Fibroblast of skin of abdomen (primary cell): Measurements from ENCODE around the gene POMGNT1.
A peak's percentile ranks its signal among the peaks of the same experiment; 100 is the strongest.

Source experiments
- DNase-seq: peaks from one replicate; pipeline ENCODE4 v3.0.0-alpha.2; 2013

The POMGNT1 gene

DNA sequence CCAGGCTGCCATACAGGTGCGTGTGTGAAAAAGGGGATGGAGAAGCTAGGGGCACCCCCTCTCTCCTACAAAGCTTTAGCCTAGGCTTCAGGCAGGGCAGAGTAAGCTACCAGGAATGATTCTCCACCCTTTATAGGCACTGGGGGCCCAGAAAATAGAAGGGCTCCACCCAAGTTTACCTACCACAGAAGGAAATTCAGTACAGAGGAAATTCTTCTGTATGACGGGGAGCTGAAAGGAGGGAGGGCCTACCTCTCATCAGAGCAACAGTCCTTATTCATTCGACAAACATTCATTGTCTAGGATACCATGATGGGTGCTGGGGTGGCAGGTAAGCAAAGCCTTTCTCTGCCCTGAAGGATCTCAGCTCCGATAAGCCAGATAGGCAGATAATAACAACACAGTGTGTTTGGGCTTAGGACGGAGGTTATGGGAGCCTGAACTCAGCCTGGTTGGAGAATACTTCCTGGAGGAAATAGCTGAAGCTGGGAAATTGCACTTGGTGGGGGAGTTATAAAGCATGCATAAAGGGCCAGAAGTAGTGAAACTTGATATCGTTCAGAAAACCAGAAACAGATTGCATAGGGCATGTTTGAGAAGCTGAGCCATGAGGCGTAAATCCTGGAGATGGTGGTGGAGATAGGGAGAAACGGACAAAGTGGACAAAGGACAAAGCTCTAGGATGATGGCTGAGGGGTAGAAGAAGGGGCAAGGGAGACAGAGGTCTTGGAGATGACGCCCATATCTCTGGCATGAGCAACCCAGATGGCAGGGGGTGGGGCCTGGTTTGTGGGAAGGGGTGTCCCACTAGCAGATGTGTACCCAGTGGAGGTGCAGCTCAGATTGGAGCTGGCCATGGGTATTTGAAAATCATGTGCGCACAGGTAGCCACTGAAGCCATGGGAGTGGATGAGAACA lies 16.6 kb downstream of the POMGNT1 start:
- peak; percentile 66 for DNase-seq

GRCh38 chr1:46180082-46180616 lies 18.1 kb downstream of the POMGNT1 start:
- DNase-seq: no peak

GRCh38 chr1:46179138-46180081 lies 18.8 kb downstream of the POMGNT1 start:
- peak; percentile 84 for DNase-seq

DNA sequence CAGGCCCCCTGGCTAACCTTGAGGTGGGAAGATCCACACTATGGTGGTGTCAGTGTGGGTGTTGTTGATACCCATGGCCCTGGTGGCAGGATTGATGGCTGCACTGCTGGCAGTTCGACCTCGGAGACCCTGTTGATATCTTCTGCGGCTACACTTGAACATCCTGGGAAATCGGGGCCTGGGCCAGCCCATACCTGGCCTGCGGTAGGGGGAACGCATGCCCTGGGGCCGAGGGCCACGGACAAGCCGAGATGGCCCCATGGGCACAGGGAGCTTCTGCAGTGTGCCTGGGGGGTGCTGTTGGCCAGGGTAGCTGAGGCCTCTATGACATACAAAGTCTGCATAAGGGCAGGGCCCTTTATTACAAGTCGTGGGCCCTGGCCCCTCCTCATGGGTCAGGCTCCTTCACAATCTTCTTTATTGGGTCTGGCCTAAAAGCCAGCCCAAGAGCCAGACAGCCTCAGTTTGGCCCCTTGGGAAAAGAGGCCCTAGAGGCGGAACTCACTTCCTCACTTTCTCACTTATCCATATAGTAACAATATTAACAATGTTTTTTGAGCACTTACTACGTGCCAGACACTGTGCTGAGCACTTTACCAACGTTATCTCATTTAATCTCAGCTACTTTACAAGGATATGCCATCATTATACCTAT lies 21.9 kb downstream of the POMGNT1 start, which contains the start of gene P3R3URF:
Gene P3R3URF, minus strand, starts transcription at position 278 of the 655 bp plus-strand sequence. Its CDS starts 17 bp downstream, at position 261.
- DNase-seq: no peak

GRCh38 chr1:46175243-46175642 lies 23.0 kb downstream of the POMGNT1 start:
- DNase-seq: no peak

- DNase-seq: no peak
Measured at GRCh38 chr1:46174448-46175231, 23.6 kb downstream of the POMGNT1 start, which contains the start of gene TSPAN1. TSS of gene TSPAN1 (plus strand) at chr1:46175087. CDS start at chr1:46181108, 6,021 bp downstream.

- peak; percentile 41 for DNase-seq
Measured at GRCh38 chr1:46173361-46173856, 24.8 kb downstream of the POMGNT1 start.

GRCh38 chr1:46172321-46172720 lies 25.9 kb downstream of the POMGNT1 start:
- DNase-seq: no peak

DNA sequence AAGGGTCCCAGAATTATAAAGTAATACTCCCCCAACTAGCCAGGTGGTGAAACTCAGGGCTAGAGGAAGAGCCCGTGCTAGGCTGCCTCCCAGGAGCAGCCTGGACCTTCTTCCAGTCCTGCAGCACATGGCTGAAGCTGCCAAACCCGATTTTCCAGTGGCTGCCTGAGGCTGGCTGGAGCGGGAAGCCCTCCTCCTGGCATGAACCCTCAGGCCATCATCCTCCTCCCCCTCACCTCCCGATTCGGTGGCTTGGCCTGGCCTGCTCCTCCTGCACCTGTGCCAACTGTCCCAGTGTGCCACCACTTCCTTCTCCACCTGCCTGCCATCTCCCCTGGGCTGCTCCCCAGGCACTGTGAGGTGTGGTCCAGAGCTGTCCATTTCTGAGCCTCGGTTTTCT lies 26.4 kb downstream of the POMGNT1 start:
- no peak for DNase-seq

DNA sequence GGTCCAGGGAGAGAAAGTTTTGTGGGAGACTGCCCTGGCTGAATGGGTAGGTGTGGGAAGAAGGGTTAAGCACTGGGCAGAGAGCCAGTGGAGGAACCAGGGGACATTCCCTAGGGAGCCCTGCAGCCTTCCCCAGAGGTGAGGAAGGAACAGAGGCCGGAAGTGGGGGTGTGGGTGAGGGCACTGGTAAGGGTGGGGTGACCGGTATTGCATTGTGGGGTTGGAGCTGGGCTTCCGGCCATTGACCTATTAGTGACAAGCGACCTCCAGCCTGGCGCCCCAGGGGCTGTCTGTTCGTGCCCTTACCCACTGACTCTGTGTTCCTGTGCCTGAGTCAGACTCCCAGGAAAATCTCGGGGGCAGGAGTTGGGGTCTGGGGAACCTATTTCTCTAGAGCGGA lies 26.9 kb downstream of the POMGNT1 start:
- no peak for DNase-seq

DNA sequence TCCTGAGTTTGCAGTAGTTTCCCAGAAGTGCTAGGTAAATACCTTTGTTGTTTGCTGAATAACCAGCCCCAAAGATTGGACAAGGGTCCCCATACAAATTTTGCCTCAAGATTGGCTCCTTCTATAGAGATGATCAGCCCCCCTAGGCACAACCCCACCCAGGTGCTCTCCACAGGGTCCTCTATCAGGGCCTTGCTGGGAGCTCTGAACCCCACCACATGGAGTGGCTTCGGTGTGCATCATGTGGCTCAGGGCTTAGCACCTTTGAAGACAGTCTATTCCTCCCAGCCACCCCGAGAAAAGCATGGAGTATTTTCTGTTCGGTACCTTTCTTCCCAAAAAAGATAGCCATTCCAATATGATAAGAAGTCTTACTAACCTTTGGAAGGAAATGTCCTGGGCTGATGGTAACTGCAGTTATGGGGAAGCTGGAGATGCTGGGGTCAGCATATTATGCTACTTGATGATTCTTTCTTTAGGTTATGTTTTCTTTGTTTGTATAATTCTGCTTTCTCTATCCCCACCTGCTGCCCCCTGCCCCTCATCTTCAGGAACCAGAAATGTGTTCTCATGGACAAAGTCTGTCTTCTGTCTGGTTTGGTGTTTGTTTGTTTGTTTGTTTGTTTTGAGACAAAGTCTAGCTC lies 28.3 kb downstream of the POMGNT1 start:
- DNase-seq: no peak

DNA sequence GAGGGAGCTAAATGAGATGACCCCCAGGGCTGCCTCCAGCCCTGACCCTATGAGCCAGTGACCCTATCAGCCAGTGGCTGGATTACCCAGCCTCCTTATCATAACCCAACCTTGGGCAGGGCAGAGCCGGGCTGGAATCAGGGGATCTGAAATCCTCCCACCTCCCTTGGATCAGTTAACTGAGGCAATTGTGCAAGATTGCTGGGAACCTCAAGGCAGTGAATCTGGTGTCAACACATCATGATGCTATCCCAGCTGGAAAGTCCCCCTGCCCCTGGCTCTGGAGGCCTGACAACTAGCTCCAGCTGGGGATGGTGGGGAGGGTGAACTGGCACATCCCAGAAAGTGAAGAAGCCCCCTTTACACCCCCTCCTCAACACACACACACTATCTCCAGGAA lies 29.8 kb downstream of the POMGNT1 start:
- no peak for DNase-seq

GRCh38 chr1:46166521-46167462 lies 31.4 kb downstream of the POMGNT1 start:
- no peak for DNase-seq

GRCh38 chr1:46160212-46160611 lies 38.0 kb downstream of the POMGNT1 start:
- DNase-seq: no peak

DNA sequence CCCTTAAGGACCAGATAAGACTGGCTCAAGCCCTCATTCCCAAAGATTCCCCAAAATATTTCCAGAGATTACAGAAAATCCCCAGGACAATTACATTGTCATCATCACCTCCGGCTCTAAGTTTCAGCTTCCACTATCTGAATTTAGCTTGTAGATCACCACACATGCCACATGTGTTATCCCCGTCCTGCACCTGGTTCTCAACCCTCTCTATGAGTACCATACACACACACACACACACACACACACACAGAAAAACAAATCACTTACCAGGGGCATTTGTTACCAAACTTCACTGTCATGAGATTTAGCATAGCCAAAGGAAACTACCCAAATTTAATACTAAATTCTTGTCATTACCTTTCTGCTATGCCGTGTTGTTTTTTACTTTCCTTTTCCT lies 38.7 kb downstream of the POMGNT1 start:
- DNase-seq: no peak

GRCh38 chr1:46158312-46159281 lies 39.6 kb downstream of the POMGNT1 start:
- DNase-seq: no peak

DNA sequence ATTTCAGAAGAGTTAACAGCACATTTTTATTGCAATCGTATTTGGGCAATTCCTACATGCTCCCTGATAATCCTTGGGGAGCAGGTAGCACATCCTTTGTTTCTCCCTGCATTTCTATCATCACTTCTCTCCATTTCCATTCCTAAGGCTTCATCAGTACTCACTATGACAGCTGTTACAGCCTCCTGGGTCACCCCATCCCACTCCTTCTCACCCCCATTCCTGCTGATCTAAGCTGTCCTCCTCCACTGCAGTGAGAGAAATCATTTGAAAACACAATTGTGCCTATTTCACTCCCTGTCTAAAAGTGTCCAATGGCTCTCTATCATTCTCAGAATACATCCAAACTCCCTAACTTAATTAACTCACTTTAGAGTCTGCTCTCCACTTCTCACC lies 40.3 kb downstream of the POMGNT1 start:
- DNase-seq: no peak

GRCh38 chr1:46153732-46154131 lies 44.5 kb downstream of the POMGNT1 start:
- peak; percentile 22 for DNase-seq
